AML-193 (cell line): ENCODE measurements around the gene ATAD2B.
"Not testable (repeated sequence)": the region's sequence is repeated elsewhere in the genome, so short reads cannot be mapped to it uniquely, and the experiment has no call there.

Source experiments
- DNase-seq, 2 experiments: peaks; one replicate each; lab custom pipeline; 2025; lab: John Stamatoyannopoulos, UW

Gene ATAD2B

GRCh38 chr2:23745068-23745725, 181.7 kb downstream of the ATAD2B start:
- DNase-seq: no peak

- not testable (repeated sequence) for DNase-seq
Observed at GRCh38 chr2:23736783-23737182, 190.1 kb downstream of the ATAD2B start.

GRCh38 chr2:23734416-23734815, 192.5 kb downstream of the ATAD2B start:
- no peak for DNase-seq

- not testable (repeated sequence) for DNase-seq
Observed at GRCh38 chr2:23723029-23723428, 203.9 kb downstream of the ATAD2B start.

- no peak for DNase-seq
Observed at GRCh38 chr2:23722255-23722654, 204.7 kb downstream of the ATAD2B start.

GRCh38 chr2:23721454-23721826, 205.5 kb downstream of the ATAD2B start:
- DNase-seq: no peak

- no peak for DNase-seq
Observed at GRCh38 chr2:23720705-23721453, 206.0 kb downstream of the ATAD2B start.

- no peak for DNase-seq
Observed at GRCh38 chr2:23719716-23720115, 207.2 kb downstream of the ATAD2B start.

- DNase-seq: no peak
Observed at GRCh38 chr2:23718931-23719700, 207.8 kb downstream of the ATAD2B start.

- peak; percentile 24 to 52 for DNase-seq
Observed at GRCh38 chr2:23713351-23713750, 213.6 kb downstream of the ATAD2B start.

GRCh38 chr2:23712756-23713151, 214.2 kb downstream of the ATAD2B start:
- no peak for DNase-seq

GRCh38 chr2:23711979-23712755, 214.8 kb downstream of the ATAD2B start:
- no peak for DNase-seq

- DNase-seq: no peak
Observed at GRCh38 chr2:23709311-23709710, 217.6 kb downstream of the ATAD2B start.

GRCh38 chr2:23708771-23709170, 218.2 kb downstream of the ATAD2B start:
- DNase-seq: no peak

GRCh38 chr2:23707096-23707495, 219.8 kb downstream of the ATAD2B start:
- DNase-seq: no peak

- DNase-seq: no peak
Observed at GRCh38 chr2:23706613-23707078, 220.3 kb downstream of the ATAD2B start.

- no peak for DNase-seq
Observed at GRCh38 chr2:23705771-23706612, 220.9 kb downstream of the ATAD2B start.

GRCh38 chr2:23703583-23704385, 223.1 kb downstream of the ATAD2B start:
- DNase-seq: no peak

GRCh38 chr2:23703037-23703582, 223.8 kb downstream of the ATAD2B start:
- DNase-seq: no peak

GRCh38 chr2:23700627-23701026, 226.3 kb downstream of the ATAD2B start:
- no peak for DNase-seq
